ENCODE results near the gene SH3YL1. TPM values are rescaled to one million over a fixed set of nuclear protein-coding genes. Genes with fewer than 3 reads are reported as not detected.

Gene SH3YL1
- total RNA-seq, 1 donor from 2014 or later: 33.3 TPM

GRCh38 chr2:286035-286434 lies 22.2 kb upstream of the SH3YL1 start:
- Mint-ChIP-seq H3K4me3 (no peak overlapping the region), H3K27me3 (peaks cover 18% of the 10 kb centered on the region), H3K27ac (no peak overlapping the region), H3K4me1 (peaks cover 17% of the 10 kb centered on the region), H3K9me3 (no peaks in the 10 kb centered on the region), H3K36me3 (ENCODE audit: low read depth) (peaks cover 24% of the 10 kb centered on the region)
- intact Hi-C loops (cut with micrococcal nuclease): no loop called here
- CTCF ChIA-PET: interaction anchor here (1.4 kb wide), 1 partner anchor 351 kb away, joined by 3 read pairs; no protein-coding TSS in a partner anchor
- POLR2A ChIA-PET: interaction anchor here (0.7 kb wide), 1 partner anchor 21 kb away, joined by 3 read pairs; the partner anchor contains the start of gene ACP1
- DNase-seq (no peak), ATAC-seq (ENCODE audit: low read depth) (no peak)
- TF ChIP-seq, protein P1, sequence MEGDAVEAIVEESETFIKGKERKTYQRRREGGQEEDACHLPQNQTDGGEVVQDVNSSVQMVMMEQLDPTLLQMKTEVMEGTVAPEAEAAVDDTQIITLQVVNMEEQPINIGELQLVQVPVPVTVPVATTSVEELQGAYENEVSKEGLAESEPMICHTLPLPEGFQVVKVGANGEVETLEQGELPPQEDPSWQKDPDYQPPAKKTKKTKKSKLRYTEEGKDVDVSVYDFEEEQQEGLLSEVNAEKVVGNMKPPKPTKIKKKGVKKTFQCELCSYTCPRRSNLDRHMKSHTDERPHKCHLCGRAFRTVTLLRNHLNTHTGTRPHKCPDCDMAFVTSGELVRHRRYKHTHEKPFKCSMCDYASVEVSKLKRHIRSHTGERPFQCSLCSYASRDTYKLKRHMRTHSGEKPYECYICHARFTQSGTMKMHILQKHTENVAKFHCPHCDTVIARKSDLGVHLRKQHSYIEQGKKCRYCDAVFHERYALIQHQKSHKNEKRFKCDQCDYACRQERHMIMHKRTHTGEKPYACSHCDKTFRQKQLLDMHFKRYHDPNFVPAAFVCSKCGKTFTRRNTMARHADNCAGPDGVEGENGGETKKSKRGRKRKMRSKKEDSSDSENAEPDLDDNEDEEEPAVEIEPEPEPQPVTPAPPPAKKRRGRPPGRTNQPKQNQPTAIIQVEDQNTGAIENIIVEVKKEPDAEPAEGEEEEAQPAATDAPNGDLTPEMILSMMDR (IDR thresholded peaks at IDR 0.05): no peak

DNA sequence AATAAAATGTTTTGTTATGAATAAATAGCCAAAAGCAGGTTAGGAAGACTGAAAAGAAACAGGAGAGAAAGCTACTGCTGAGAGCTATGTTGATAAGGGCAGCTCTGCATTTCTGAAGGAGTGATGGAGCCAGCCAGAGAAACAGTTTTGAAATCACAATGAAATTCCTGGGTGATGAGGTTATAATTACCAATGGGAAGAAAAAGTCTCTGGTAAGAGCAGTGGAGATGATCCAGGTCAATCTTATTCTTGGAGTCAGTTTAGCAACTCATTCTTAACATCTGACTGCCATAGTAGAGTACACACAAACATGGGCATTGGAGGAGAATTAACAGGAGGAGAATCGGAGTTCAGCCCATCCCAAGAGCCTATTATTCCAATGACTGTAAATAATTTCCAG lies 21.7 kb upstream of the SH3YL1 start:
- H3K27ac Mint-ChIP-seq: no peak overlapping the region
- peaks cover 17% of the 10 kb centered on the region for H3K4me1 Mint-ChIP-seq

DNA sequence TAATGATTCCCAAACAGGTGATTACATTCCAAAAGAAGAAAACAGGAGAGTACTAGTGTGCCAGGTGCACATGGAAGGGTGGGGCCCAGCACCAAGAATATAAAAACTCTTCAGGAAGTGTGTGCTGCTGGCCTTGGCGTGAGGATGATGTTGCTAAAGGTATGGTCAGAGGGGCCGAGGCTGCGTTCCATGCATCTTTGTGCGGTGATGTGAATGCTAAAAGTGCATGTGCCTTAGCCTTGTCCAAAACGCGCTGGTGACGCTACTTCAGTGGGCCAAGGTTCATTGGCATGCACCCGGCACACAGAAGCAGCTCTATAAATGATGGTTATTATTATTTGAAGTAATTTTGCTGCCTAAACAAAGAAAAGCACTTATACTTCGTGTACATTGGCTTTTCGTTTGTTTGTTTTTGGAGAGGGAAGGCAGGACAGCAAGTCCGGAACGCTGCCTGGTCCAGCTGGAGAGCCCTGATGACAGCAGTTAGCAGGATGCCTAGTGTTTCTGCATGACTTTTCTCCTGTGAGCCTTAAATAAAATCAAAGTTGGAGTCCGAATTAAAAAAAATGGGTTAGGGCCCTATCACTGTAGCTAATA lies 21.2 kb upstream of the SH3YL1 start:
- H3K4me1 Mint-ChIP-seq: peaks cover 15% of the 10 kb centered on the region
- H3K4me3 Mint-ChIP-seq: no peak overlapping the region
- no peak overlapping the region for H3K27ac Mint-ChIP-seq
- no peaks in the 10 kb centered on the region for H3K9me3 Mint-ChIP-seq
- ChIA-PET CTCF (interaction anchor here (1.4 kb wide), 1 partner anchor 352 kb away, joined by 3 read pairs; no protein-coding TSS in a partner anchor), POLR2A (no interaction called here)
- H3K36me3 Mint-ChIP-seq (ENCODE audit: low read depth): peaks cover 34% of the 10 kb centered on the region
- intact Hi-C loops (cut with micrococcal nuclease): no loop called here
- H3K27me3 Mint-ChIP-seq: peaks cover 16% of the 10 kb centered on the region
- DNase-seq (no peak), ATAC-seq (ENCODE audit: low read depth) (no peak)
- TF ChIP-seq, protein P1 (IDR thresholded peaks at IDR 0.05): no peak

More for the DNA sequence above, 21.7 kb upstream of the SH3YL1 start:
- H3K36me3 Mint-ChIP-seq (ENCODE audit: low read depth): peaks cover 29% of the 10 kb centered on the region
- TF ChIP-seq, protein P1 (IDR thresholded peaks at IDR 0.05): no peak
- peaks cover 18% of the 10 kb centered on the region for H3K27me3 Mint-ChIP-seq
- ATAC-seq (ENCODE audit: low read depth) (no peak), DNase-seq (no peak)
- no peaks in the 10 kb centered on the region for H3K9me3 Mint-ChIP-seq
- POLR2A ChIA-PET: no interaction called here
- intact Hi-C loops (cut with micrococcal nuclease): no loop called here
- H3K4me3 Mint-ChIP-seq: no peak overlapping the region
- CTCF ChIA-PET: interaction anchor here (1.4 kb wide), 1 partner anchor 351 kb away, joined by 3 read pairs; no protein-coding TSS in a partner anchor

GRCh38 chr2:283996-284794 lies 20.4 kb upstream of the SH3YL1 start:
- intact Hi-C loops (cut with micrococcal nuclease): no loop called here
- Mint-ChIP-seq H3K4me3 (no peak overlapping the region), H3K9me3 (no peaks in the 10 kb centered on the region), H3K27me3 (peaks cover 14% of the 10 kb centered on the region), H3K4me1 (peaks cover 9% of the 10 kb centered on the region), H3K36me3 (ENCODE audit: low read depth) (peaks cover 40% of the 10 kb centered on the region), H3K27ac (no peak overlapping the region)
- no peak for DNase-seq
- TF ChIP-seq, protein P1 (IDR thresholded peaks at IDR 0.05): no peak
- CTCF ChIA-PET: interaction anchor here (1.4 kb wide), 1 partner anchor 352 kb away, joined by 3 read pairs; no protein-coding TSS in a partner anchor
- POLR2A ChIA-PET: no interaction called here
- ATAC-seq (ENCODE audit: low read depth): no peak
